ENCODE results near the gene IFRD1.

Gene IFRD1

DNA sequence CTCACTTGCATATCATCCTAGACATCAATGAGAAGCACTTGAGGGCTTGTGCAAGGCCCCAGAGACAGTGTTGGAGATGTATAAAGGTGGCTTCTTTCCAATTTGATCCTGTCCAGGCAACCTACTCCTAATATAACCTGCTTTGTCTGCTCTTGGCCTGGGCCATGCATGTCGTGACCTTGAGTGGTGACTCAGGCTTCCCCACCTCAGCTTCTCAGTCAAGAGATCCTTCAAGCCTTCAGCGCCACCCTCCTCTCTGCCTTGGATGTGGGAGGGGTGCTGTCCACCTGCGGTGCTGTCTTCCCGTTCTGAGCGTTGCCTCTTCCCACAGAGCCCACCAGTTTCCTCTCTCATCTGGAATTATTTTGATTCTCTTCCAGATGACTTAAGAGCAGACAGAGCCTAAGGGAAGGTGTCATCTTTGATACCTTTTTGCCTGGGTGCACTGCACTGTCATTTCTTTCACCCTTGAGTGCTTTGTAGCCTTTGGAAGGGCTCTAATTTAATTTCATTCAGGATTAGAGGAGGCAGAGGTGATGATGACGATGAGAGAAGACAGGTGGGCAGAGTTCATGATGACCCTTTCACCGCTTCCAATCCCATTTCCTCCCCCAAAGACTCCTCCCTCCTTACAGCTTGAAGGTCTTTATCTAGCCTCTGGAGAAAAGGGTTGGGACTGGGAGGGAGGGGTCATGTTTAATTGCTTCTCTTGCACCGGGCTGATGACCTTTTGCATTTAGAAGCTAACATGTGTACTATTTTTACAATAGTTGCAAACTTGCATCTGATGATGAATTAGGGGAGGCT is 37.4 kb downstream of the IFRD1 start:
- DNase-seq (ENCODE audit: low read depth): no peak

DNA sequence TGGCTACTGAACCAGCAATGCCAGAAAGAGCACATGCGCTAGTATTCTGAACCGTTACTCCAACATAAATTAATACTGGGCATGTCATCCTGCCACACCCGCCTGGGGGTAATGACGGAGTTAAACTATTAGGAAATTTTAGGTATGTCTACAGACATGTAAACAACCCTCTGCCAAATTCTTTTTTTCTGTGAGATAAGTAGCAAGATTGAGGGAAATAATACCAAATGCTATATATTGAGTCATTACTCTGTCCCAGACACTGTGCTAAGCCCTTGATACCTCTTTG is 37.9 kb downstream of the IFRD1 start:
- DNase-seq (ENCODE audit: low read depth): no peak

DNA sequence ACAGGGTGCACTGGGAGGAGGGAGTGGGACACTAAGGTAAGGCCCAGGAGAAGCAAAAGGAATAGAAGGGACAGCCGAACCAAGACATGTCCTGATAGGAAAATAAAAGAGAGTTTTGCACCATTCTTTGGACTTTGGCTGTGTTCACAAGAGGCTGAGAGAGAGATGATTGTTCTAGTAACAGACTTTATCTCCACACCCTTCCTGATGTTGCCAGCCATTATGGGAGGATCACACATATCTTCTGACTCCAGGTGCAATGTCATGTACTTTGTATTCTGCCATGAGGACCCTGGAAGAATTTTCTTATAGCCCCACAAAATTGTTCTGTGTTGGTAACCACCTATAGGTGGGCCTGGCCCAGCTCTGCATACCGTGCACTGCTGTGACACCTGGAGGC is 41.9 kb downstream of the IFRD1 start:
- DNase-seq (ENCODE audit: low read depth): no peak

DNA sequence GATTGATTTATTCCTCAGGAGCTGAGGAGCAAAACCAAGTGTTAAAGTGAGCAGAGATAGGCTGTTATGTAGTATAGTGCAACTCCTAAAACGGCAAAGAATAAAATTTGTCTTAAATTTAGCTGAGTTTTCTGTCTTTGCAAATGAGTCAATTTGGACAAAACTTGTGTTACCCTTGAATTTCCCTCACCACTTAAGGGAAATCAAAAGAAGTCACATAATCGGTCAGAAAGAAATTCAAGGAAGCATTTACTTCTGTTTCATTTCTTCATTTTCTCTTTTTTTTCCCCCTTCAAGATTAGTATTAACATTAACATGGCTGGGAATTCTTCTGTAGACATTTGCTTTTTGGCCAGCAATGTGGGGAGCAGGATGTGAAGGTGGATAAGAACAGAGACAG is 44.4 kb downstream of the IFRD1 start:
- no peak for DNase-seq (ENCODE audit: low read depth)

DNA sequence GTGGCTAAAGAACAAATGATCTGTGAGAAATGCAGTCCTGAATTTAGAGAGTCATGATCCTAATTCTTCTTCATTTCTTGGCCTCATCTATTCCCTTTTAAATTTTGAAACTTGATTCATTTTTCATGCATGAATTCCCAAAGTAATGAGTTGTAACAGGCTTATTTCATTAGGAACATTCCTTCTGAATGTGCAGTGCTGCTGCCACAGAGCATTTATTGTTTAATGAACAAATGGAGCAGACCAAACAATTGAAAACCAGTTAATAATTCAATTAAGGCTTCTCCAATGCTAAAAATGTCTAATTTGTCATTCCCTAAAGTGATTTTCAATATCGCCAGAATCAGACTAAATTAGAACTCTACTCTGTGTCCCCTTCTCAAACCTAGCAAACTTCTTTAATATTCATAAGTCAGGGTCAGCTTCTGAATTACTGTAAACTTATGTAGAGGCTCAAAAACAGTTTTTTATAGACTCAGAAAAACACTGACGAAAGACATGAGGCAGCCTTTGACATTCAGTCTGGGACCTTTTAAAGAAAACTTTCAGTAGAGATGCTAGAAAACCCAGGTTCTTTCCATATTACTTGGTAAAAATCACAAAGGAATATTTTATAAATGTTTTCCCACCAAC is 45.0 kb downstream of the IFRD1 start:
- DNase-seq (ENCODE audit: low read depth): no peak

DNA sequence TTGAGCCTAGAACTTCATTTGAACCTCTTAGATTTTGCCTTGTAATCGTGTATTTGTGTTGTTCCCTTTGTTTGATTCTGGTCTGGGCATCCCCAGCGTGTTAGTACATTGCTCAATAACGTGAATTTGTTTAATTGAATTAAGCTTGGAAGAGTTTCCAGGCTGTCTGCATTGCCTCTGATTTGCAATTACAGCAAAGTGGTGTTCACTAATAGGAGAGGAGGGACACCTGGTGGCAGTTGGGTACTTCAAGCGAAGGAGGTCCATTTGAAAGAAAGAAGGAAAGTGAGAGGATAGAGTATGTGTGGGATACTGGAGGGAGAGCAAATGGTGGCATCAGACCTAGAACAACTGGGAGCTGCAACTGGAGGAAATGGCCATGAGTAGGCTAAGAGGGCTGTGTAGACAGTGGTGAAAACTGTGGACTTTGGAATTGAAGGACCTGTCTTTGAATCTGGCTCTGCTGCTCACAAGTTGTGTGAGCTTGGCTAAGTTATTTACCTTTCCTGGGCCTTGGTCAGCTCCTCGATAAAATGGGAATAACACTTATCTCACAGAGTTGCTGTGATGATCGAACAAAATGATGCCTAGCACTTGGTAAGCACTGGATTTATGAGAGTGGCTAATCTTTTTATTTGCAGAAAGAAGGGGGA is 45.7 kb downstream of the IFRD1 start:
- DNase-seq (ENCODE audit: low read depth): no peak

DNA sequence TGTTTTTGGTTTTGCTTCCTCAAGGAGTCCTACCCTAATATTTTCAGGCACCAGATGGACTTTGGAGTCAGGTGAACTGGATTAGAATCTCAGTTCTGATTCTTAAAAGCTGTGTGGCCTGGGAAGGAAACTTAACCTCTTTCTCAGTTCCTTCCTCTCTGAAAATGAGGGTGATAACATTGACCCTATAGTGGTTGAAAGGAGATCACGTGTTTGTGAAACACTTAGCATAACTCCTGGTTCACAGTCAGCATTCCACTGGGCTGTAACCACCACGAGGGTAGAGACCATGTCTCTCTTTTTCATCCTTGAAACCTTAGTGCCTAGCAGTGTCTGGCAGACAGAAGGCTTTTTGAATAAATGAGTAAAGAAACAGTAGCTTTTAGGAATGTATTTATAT is 47.2 kb downstream of the IFRD1 start:
- no peak for DNase-seq (ENCODE audit: low read depth)

DNA sequence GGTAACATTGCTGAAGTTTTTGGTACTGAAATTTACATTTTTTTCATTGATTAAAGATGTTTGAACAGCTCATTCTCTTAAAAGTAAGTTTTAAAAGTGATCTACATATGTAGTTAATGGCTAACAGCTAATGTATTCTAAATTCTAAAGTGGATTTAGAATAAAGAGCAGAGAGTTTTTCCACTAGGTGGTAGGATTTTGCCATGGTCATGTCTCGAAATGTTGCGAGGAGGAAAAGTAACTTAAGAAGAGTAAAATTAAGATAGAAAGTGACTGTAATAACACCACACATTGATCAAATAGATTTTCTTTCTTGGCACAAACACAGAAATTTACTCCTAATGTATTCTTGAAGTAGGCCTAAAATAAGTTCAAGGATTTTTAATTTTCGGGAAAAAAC is 50.4 kb downstream of the IFRD1 start:
- DNase-seq (ENCODE audit: low read depth): no peak

DNA sequence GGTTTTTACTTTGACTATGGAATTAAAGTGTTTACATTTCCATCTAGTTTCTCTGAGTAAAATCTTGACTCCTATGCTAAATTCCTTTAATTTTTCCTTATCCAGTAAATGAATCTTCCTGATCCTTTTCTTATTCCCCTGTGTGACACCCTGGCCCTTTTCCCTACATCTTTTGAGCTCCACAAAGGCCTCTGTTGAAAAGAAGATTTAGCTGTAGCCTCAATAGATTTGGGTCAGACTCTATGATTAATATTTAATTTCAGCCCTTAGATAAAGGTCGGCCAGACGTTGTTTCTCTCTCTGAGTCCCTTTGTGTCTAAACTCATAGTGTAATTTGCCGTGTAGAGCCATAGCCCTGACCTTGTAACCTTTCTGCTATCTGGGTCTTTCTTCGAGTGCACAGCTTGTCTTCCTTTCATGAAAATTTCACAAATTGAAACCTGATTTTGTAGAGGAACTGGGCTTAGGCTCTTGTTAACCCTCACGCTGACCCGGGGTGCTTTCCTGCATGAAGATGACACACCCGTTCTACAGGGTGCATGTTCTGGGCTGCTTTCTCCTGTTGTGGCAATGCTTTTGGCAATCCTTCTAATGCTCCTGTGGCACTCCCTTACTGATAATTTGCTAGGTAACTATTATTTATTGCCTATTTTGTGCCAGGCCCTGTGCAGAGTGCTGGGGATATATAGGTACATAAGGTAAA is 51.7 kb downstream of the IFRD1 start:
- no peak for DNase-seq (ENCODE audit: low read depth)

DNA sequence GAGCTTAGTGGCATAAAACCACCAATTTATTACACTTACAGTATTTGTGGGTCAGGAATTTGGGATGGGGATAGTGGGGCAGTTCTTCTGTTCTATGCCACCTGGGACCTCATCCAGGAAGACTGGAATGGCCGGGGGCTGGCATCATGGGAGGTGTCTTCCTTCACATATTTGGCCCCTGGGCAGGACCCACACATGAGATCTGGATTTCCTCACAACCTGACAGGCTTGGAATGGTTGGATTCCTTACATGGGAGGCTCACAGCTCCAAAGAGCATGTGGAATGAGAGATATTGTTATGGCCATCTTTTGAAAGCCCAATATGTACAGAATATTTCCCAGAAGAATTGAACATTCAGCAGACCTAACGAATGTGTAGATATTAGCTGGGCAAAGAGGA is 52.4 kb downstream of the IFRD1 start:
- DNase-seq (ENCODE audit: low read depth): no peak

DNA sequence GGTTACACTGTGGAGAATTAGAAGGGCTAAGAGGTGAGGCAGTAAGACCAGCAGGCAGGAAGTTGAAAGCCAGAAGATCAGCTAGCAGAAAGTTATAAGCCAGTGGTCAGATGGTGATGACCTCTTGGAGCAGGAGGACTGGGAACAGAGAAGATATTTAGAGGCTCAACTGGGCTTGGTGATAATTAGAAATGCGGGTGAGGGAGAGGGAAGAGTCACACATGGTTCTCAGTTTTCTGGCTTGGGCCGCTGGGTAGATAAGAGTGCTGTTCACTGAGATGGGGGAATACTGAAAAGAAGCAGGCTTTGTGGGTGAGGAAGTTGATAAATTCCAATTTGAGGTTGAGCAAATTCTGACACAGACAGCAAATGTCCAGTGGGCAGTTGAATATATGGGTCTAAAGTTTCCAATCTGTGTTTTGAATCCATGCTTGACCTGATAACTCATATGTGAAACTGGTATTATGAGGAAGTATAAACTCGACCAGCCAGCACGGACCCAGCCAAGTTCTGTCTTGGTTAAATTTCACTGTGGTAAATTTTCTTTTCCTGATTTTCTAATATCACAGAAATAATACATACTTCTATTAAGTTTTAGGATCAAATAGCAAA is 53.2 kb downstream of the IFRD1 start:
- no peak for DNase-seq (ENCODE audit: low read depth)

DNA sequence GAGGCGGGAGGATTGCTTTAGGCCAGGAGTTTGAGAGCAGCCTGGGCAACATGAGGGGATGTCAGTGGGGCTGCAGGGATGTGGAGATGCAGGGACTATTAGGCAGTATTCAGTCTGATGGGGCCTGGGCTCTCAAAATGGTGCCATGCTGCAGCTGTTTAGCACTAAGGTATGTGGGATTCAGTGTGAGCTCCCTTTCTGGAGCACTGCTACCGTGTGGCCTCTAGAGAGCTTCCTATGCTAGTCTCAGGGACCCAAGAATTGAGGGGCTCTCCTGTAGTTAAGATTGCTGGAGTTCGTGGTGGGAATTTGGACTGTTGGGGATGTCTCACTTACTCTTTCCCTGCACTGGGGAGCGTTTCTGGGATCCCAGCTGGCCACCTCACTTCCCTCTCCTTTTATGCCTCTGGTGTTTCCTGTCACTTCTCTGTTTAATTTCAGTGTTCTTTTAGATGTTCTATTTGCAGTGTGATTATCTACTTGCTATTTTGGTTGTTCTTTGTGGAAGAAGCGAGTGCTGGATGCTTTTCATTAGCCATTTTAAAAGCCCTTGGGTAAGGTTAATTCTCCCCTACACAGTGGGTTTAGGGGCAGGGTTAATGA is 53.9 kb downstream of the IFRD1 start:
- no peak for DNase-seq (ENCODE audit: low read depth)

DNA sequence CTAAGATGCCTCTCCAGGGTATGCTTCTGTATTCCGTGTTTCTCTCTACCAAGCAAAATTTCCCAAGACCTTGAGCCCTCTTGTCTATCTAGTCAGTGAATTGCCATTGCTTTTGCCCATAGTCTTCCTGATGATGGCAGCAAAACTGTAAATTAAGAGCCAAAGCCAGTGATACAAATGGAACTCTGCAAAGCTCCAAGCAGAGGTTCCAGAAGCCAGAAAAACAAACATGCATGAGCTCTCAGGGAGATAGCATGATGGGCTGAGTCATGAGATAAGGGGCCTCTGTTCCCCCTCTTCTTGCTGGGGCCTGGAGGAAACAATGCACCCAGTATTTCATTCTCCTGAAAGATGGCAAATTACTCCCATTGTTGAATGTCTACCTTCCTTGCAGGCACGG is 55.2 kb downstream of the IFRD1 start:
- no peak for DNase-seq (ENCODE audit: low read depth)

DNA sequence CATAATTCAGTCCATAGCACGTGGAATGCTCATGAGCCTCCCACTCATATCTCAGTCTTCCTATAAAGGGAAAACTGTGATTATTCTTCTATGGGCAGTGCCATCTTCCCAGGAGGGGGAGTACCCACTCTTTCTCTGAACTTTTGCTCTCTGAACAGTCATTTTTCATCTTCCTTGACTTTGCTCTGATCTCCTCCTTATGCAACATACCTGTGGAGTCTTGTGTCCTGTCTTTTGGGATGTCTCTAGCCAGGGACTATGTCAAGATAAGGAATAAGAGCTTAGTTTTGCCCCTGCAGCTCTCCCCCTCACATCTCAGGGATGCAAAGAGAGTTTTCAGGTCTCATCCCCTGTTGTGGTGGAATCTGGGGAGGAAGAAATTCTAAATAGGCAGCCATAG is 58.1 kb downstream of the IFRD1 start:
- no peak for DNase-seq (ENCODE audit: low read depth)

DNA sequence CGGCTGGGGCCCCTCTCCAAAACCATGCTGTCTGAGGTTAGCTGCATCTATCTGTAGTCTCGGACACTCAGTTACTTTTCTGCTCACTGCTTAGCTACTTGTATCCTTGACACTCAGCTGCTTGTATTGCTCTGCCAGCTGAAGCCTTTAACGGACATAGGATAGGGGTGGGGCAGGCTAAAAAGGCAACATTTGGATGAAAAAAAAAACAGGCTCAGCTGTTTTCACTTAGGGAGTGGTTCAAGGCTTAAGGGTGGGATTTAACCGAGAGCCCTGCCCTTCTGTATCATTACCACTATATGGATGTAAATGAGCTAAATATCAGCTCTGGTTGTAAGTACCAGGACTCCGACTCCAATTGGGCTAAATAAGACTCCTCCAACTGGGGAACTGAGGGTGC is 59.1 kb downstream of the IFRD1 start:
- no peak for DNase-seq (ENCODE audit: low read depth)

DNA sequence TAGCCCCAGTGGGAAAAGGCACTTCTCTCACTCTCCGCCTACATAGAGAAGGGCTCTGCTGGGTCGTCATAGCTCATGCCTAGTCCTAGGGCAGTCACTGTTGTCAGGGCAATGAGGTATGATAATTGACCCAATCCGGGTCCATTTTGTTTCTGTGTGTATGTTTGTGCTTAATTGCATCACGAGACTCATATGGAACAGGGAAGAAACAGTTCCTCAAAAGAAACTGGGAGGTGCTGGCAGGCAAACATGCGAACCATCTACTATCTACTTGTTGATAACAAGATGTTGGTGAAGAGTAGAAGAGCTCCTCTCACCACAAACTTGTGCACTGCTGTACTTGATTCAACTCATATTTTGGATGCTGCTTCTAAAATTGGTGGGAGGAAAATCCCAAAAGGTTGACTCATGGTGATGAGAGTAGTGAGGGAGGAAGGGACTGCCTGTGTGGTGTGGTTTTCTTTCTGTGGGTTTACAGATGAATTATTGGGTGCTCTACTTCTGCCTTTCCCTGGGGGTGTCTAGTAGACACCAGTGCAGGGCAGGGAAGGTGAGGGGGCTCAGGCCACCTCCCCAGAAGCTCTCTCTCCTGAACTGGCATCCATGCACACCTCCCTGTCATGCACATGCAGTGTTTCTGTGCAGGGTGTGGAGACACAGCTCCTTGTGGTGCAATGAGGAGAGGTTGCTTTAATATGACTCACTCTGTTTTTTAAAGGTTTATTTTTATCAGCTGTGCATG is 59.9 kb downstream of the IFRD1 start:
- DNase-seq (ENCODE audit: low read depth): no peak

DNA sequence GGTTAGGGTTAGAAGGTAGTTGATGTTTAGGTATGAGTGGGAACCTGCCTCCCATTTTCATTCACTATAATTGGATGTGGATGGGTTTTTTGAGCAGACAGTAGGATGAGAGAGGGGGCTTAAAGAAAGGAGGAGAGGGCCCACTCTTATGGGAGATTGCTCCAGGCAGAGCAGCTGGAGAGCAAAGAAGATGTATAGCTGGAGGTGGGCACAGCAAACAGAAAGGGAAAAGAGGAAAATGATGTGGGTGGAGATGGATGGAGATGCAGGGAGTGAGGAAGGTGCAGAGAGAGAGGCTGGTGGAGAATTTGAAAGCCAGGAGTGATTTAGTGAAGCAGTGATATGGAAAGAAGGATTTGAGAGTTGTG is 60.5 kb downstream of the IFRD1 start:
- DNase-seq (ENCODE audit: low read depth): no peak

DNA sequence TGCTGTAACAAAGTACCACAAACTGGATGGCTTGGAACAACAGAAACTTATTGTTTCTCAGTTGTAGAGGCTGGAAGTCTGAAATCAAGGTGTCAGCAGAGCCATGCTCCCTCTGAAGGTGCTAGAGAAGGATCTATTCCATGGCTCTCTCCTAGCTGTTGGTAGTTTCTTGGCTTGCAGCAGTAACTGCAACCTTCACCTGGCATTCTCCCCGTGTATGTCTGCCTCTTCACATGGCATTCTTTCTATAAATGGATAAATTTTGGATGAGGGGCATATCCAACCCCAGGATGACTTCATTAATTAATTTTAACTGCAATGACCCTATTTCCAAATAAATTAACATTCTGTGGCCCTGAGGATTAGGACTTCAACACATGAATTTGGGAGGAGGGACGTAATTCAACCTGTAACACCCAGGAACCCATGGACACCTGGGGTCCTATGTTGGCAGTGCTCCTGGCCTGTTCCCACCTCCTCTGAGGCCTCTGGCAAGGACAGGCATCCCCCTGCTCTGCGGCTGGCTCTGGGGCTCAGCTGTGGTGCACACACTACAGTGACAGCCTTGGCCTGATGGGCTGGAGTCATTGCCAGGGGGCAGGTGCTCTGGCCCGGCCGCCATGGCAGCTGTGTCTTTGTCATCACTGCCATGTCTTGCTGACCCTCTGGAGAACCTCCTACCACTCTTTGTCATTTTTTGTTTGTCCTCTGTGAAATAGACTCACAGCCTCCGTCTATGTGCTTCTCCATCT is 61.4 kb downstream of the IFRD1 start:
- DNase-seq (ENCODE audit: low read depth): no peak

DNA sequence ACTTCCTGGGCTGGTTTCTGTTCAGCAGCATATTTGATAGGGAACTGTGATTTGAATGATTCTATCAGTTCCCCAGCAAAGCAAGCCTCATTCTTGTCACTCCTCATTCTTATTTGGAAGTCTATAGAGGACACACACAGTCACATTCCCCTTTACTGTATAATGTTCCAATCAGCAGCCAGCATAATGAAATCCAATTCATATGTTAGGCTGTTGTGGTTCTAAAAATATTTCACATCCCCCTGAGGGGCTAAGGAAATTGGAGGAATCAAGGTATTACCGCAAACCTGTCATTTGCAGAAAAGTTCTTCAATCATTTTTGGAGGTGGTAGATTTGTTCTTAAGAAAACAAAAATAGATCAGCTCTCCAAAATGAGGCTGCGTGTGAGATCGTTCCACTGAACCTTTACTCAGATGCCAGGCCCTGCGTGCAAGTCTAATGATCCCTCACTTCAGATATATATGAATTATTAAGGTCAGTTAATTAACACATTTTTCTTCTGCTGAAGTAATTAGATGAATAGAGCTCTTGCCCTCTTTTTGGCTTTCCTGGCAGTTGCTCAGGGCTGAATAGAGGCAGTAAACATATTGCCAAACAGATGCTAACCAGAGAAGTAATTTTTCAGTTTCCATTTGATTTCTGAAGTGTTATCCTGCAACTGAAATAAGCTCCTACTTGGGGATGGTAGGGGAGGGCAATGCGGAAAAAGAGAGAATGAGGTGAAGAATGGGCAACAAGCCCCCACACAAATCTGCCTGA is 62.4 kb downstream of the IFRD1 start:
- no peak for DNase-seq (ENCODE audit: low read depth)

DNA sequence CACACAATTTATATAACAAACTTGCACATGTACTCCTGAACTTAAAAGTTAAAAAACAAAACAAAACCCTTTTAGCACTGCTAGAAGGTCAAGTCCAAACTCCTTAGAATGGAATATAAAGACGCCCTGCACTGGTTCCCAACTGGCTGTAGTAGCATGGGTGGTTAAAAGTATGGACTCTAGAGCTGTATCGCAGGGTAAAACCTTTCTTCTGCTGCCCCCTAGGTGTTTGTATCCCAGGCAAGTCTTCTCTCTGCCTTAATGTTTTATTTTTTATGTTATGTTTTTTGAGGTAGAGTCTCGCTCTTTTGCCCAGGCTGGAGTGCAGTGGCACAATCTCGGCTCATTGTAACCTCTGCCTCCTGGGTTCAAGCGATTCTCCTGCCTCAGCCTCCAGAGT is 65.7 kb downstream of the IFRD1 start:
- DNase-seq (ENCODE audit: low read depth): no peak

Measured in stimulated activated CD8-positive, alpha-beta memory T cell treated with anti-CD3 and anti-CD28 coated beads, Interleukin-7, amount 100 ng/mL, for 24 hours (primary cell).